Activated CD4-positive, alpha-beta T cell treated with anti-CD3 and anti-CD28 coated beads, Interleukin-2, amount 50 U/mL, for 16 hours (primary cell): Measurements from ENCODE around the gene SLC7A6OS.

Experiments used
- DNase-seq: peaks from one replicate; pipeline ENCODE4 v3.0.0-alpha.2; 2020

Gene SLC7A6OS

GRCh38 chr16:68275611-68276191 lies 35.0 kb downstream of the SLC7A6OS start:
- peak; percentile 73 for DNase-seq

- no peak for DNase-seq
Measured at GRCh38 chr16:68274441-68274840, 36.3 kb downstream of the SLC7A6OS start.

- DNase-seq, result no peak
Measured at GRCh38 chr16:68273896-68274295, 36.9 kb downstream of the SLC7A6OS start.

- DNase-seq, result no peak
Measured at GRCh38 chr16:68273459-68273858, 37.3 kb downstream of the SLC7A6OS start.

GRCh38 chr16:68272507-68273209 lies 38.1 kb downstream of the SLC7A6OS start:
- no peak for DNase-seq

DNA sequence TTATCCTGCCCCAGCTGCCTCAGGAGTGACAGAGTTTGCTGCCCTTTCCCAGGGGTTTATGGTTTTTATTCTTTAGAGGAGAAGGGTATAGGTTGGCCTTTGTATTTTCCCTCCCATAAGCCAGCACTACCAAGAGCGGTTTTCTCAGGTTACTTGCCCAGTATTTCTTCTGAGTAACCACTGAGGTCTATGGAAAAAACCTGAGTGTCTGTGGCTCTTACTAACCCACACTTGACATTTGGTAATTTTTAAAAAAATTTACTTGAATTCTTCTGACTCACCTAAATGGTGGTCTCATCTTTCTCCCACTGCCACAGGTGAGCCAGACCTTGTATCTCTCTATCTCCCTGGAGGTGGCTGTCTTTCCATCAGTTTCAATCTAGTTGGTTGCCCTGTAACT lies 40.4 kb downstream of the SLC7A6OS start:
- DNase-seq, result no peak

GRCh38 chr16:68269793-68270192 lies 41.0 kb downstream of the SLC7A6OS start:
- DNase-seq, result no peak

GRCh38 chr16:68267612-68268405 lies 42.9 kb downstream of the SLC7A6OS start:
- DNase-seq, result no peak

DNA sequence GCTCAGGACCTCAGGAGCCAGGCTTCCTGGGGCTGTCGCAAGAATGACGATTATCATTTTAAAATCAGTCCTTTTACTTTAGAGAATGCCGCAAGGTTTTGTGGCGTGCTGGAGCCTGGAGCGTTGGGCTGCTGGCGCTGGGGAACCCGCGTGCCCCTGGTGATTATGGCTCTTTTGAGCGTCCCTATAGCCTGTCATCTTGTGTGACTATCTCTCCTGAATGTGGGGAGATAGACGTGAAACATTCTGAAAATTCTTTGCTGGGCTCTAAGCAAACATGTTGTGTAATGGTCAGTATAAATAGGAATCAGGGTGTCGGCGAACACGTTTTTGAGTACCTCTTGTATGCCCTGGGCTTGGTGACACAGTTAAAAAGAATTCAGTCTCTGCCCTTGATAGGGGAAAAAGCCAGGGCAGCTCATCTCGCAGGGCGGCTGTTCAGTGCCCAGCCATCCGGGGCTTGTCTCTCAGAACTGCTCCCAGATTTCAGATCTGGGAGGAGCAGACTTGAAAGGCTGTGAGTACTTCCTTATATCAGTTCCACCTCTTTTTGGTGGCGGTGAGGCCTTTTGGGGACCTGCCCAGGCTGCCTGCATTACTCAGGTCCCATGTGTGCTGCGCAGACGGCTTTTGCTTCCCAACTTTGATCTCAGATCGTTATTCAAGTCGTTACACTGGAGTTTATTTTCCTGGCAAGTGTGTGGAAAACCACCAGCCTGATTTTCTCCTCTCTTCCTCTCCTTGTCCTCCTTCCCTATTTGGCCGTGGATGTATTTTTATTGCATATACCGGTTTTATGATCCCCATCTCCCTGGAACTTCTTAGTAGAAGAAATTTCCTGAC lies 45.4 kb downstream of the SLC7A6OS start:
- peak; percentile 63 for DNase-seq

GRCh38 chr16:68264128-68265077 lies 46.3 kb downstream of the SLC7A6OS start, which contains the start of gene SLC7A6:
TSS of gene SLC7A6 (plus strand) at chr16:68264526. CDS start at chr16:68274727, 10,201 bp downstream.
- peak; percentile 87 for DNase-seq

DNA sequence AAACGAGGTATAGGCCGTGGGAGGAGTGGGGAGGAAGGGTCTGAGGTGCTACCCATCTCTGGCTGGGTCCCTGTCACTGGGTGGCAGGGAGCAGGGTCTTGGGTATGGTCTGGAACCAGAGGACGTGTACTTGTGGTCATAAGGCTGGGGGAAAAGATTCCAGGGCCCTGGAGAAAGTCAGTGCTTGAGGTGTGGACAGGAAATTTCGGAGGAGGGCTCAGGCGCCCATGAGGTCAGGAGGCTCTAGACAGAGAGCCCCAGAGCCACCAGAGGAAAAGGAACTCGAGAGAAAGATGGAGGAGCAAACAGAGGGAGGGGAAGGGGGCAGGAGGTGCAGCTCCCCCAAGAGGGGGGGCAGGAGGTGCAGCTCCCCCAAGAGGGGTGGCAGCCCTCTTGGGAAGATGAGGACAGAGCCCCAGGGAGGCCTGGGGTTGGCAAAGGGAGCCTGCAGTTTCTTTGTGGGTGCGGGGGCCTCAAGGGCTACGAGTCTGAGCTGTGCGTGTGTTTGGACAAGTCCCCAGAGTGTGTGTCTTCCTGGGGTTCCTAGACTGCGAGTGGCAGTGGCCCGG lies 47.1 kb downstream of the SLC7A6OS start:
- no peak for DNase-seq

GRCh38 chr16:68259007-68259825 lies 51.5 kb downstream of the SLC7A6OS start:
- DNase-seq, result no peak

- DNase-seq, result no peak
Measured at GRCh38 chr16:68257906-68258800, 52.6 kb downstream of the SLC7A6OS start.

DNA sequence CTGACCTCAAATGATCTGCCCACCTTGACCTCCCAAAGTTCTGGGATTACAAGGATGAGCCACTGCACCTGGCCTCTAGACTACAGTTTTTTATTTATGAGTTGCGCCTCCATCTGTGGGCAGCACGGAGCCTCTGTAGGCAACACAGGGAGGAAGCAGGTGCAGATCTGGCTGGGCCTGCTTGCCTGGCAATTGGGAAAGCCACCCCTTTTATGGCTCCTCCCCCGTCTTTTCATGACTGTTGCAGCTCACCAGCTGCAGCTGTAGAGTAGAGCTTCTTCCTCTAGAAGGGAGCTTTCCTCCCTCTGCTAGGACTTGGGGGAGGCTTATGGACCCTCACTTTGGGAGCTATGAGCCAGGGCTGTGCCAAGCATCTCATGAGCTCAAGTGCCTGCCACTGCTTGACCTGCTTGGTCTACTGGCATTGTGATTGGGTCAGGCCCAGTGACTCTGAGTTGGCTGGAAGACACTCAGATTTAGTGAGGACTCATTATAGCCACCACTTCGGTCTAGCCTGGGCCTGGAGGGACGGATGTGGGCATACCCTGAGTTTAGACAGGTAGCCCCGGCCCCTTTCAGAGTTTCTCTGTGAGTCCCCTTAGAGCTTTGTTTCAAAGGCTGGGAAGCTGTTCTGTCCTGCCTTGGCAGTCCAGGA lies 53.4 kb downstream of the SLC7A6OS start:
- DNase-seq, result no peak

- no peak for DNase-seq
Measured at GRCh38 chr16:68255712-68256111, 55.0 kb downstream of the SLC7A6OS start.

- DNase-seq, result no peak
Measured at GRCh38 chr16:68253721-68254120, 57.0 kb downstream of the SLC7A6OS start.

DNA sequence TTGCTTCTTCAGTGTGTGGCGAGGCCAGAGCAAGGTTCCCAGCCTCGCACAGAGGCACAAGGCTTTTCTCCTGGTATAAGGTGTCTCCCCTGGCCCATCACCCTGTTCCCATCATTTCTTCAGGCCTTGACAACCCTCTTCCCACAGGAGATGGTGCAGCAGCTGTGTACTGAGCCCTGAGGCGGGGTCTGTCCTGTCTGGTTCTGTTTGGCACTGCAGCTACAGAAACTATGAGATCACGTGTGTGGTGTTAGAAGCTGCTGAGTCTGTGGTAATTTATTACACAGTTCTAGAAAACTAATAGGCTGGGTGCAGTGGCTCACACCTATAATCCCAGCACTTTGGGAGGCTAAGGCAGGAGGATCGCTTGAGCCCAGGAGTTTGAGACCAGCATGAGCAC lies 58.4 kb downstream of the SLC7A6OS start:
- no peak for DNase-seq

DNA sequence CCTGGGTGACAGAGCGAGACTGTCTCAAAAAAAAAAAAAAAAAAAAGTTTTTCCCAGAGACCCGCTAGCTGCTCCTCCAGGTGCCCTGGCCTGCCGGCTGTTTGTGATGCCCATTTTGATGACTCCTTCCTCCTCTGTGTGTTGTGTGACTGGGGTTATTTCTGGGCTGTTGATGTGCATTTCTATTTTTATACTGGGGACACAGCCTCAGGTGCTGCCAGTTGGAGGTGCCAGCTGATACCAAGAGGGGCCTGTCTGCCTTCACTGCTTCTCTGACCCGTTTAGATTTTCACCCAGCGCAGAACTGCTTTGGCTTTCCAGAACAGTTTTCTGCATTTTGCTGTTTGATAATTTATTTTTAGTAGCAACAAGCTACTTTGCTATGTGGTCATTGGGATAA lies 58.9 kb downstream of the SLC7A6OS start:
- DNase-seq, result no peak

DNA sequence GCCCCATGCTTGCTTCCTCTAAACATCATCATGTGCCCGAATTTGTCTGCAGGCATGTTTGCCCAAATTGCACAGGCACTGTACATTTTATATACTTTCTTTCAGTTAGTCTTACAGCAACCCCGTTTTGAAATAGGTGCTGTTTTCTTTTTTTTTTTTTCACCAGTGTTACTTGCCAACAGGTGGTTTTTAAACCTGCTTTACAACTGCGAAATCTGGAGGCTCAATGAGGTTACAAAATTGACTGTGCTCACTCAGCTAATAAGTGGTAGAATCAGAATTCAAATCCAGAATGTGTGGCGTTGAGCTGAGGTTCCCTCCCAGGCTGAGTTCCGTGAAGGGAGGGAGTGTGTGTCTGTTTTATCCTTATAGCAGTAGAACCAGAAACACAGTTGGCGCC lies 59.8 kb downstream of the SLC7A6OS start:
- DNase-seq, result no peak
